Keratinocyte (primary cell): ENCODE results near the gene FBXO3. TPM values are rescaled to one million over a fixed set of nuclear protein-coding genes. Genes with fewer than 3 reads are reported as not detected.

ENCODE experiments used
- DNase-seq: peaks from one replicate; pipeline ENCODE4 v3.0.0-alpha.2; 2011; ENCODE audit warnings: low read depth, missing footprints, low spot score
- FAIRE-seq: peaks from 2 replicates; lab custom pipeline; 2011; peaks lifted over from hg19 to GRCh38; lab: Jason Lieb, UNC
- H2AFZ ChIP-seq: 2 replicates; pipeline ENCODE4 v1.6.0; 2012; ENCODE audit warnings: low read length, control low read depth, inconsistent platforms; ENCODE audit not compliant: control insufficient read depth
- H3K27ac ChIP-seq: 2 replicates; pipeline ENCODE4 v1.5.1; 2011; ENCODE audit warnings: low read length; ENCODE audit not compliant: control insufficient read depth, insufficient read depth
- H3K27me3 ChIP-seq: 3 replicates; pipeline ENCODE4 v1.6.0; 2011; ENCODE audit warnings: low read length; ENCODE audit not compliant: control insufficient read depth, insufficient read depth; ENCODE audit errors: extremely low read depth
- H3K36me3 ChIP-seq, 2 experiments: 2 replicates in 1 of 2; 3 replicates in 1 of 2; pipeline ENCODE4 v1.5.1; 2011; ENCODE audit warnings: low read length in 2 of 2, mild to moderate bottlenecking in 1 of 2; ENCODE audit not compliant: control insufficient read depth in 2 of 2, insufficient read depth in 2 of 2; ENCODE audit errors: extremely low read depth in 1 of 2
- H3K4me1 ChIP-seq: 3 replicates; pipeline ENCODE4 v1.5.1; 2011; ENCODE audit warnings: low read length; ENCODE audit not compliant: control insufficient read depth, insufficient read depth; ENCODE audit errors: extremely low read depth
- H3K4me2 ChIP-seq: 3 replicates; pipeline ENCODE4 v1.6.0; 2011; ENCODE audit warnings: low read depth, low read length; ENCODE audit not compliant: control insufficient read depth, insufficient read depth; ENCODE audit errors: extremely low read depth
- H3K4me3 ChIP-seq, 3 experiments: fragments of 200-600 bp in 1 of 3; sonication (generic) in 1 of 3; 2 replicates in 2 of 3; 3 replicates in 1 of 3; pipeline ENCODE4 v1.5.1; 2011 to 2016; ENCODE audit warnings: low read length in 3 of 3, mild to moderate bottlenecking in 3 of 3, control low read depth in 2 of 3, inconsistent platforms in 1 of 3, low read depth in 1 of 3, mixed read lengths in 1 of 3, mixed run types in 1 of 3, moderate library complexity in 1 of 3; ENCODE audit not compliant: control insufficient read depth in 2 of 3, insufficient read depth in 2 of 3; ENCODE audit errors: extremely low read depth in 1 of 3
- H3K79me2 ChIP-seq: 2 replicates; pipeline ENCODE4 v1.6.0; 2012; ENCODE audit warnings: low read length; ENCODE audit not compliant: control insufficient read depth, insufficient read depth
- H3K9ac ChIP-seq: 3 replicates; pipeline ENCODE4 v1.6.0; 2011; ENCODE audit warnings: low read length; ENCODE audit not compliant: control insufficient read depth, insufficient read depth; ENCODE audit errors: extremely low read depth
- H3K9me1 ChIP-seq: 3 replicates; pipeline ENCODE4 v1.6.0; 2011; ENCODE audit warnings: low read length; ENCODE audit not compliant: control insufficient read depth, insufficient read depth; ENCODE audit errors: extremely low read depth
- H3K9me3 ChIP-seq: 2 replicates; pipeline ENCODE4 v1.5.1; 2012; ENCODE audit warnings: low read depth, low read length; ENCODE audit not compliant: control insufficient read depth
- H4K20me1 ChIP-seq: 3 replicates; pipeline ENCODE4 v1.6.0; 2011; ENCODE audit warnings: low read length; ENCODE audit not compliant: control insufficient read depth, insufficient read depth; ENCODE audit errors: extremely low read depth
- EZH2 ChIP-seq: IDR thresholded peaks from one replicate; pipeline ENCODE4 v1.6.1; 2012; ENCODE audit warnings: inconsistent platforms, mild to moderate bottlenecking, low read length, moderate library complexity
- dilution Hi-C: fragments of 300-500 bp; cut with MboI; formaldehyde crosslinking; loops from one replicate; pipeline ENCODE4 v1.7.0; 2020; ENCODE audit warnings: low sequenced_read_pairs; ENCODE audit not compliant: extremely low pct_ligation_motif_present
- polyA plus RNA-seq, 5 experiments: library from polyadenylated mRNA; depleted of rRNA in 3 of 5; stranded (reverse) in 3 of 5; stranded (forward) in 1 of 5; unstranded in 1 of 5; fragments of >200 nt; gene quantifications; 1 replicate in 1 of 5; 2 replicates in 3 of 5; 3 replicates in 1 of 5; pipeline versions ENCODE4 v1.2.1 to v1.2.3, GENCODE V29; 2011 to 2012; ENCODE audit warnings: missing spikeins in 2 of 5, low read depth in 1 of 5, low replicate concordance in 1 of 5
- TF ChIP-seq, protein P1 (sequence below), 3 experiments: IDR thresholded peaks in 1 of 3; conservative IDR thresholded peaks in 1 of 3; optimal IDR thresholded peaks in 1 of 3; 2 replicates in 2 of 3; 3 replicates in 1 of 3; pipeline versions ENCODE3 to v1.5.1; 2011; ENCODE audit warnings: low read length in 3 of 3, mild to moderate bottlenecking in 3 of 3, moderate library complexity in 2 of 3, control low read depth in 1 of 3, inconsistent platforms in 1 of 3; ENCODE audit not compliant: insufficient read depth in 2 of 3; ENCODE audit errors: extremely low read depth in 1 of 3

FBXO3 gene
- polyA plus RNA-seq, 1 donor (not counting 4 experiments of a cell fraction or from before 2014, with no cell fraction given) = 68.6 TPM

DNA sequence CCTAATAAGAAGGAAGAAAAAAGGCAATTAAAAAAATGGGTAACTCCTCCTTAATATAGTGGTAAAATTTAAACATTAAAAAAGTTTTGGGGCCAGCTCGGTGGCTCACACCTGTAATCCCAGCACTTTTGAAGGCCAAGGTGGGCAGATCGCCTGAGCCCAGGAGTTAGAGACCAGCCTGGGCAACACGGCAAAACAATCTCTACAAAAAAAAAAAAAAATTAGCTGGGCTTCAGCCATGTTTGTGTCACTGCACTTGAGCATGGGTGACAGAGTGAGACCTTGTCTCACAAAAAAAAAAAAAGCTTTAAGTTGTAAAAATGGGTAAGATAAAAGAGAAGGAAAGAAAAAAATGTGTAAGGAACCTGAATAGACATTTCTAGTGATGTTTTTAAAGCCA lies 11.3 kb upstream of the FBXO3 start:
- Histone ChIP-seq H3K9me3 (no peaks in the 10 kb centered on the region), H3K79me2 (no peaks in the 10 kb centered on the region), H3K4me2 (no peak overlapping the region), H3K9me1 (no peaks in the 10 kb centered on the region), H3K4me3 (no peak overlapping the region), H3K27ac (no peak overlapping the region), H2AFZ (no peak overlapping the region), H3K4me1 (no peaks in the 10 kb centered on the region), H3K27me3 (peaks cover 3% of the 10 kb centered on the region), H3K9ac (no peak overlapping the region), H3K36me3 (no peaks in the 10 kb centered on the region), H4K20me1 (no peaks in the 10 kb centered on the region)
- dilution Hi-C loops = no loop called here
- TF ChIP-seq, protein P1, sequence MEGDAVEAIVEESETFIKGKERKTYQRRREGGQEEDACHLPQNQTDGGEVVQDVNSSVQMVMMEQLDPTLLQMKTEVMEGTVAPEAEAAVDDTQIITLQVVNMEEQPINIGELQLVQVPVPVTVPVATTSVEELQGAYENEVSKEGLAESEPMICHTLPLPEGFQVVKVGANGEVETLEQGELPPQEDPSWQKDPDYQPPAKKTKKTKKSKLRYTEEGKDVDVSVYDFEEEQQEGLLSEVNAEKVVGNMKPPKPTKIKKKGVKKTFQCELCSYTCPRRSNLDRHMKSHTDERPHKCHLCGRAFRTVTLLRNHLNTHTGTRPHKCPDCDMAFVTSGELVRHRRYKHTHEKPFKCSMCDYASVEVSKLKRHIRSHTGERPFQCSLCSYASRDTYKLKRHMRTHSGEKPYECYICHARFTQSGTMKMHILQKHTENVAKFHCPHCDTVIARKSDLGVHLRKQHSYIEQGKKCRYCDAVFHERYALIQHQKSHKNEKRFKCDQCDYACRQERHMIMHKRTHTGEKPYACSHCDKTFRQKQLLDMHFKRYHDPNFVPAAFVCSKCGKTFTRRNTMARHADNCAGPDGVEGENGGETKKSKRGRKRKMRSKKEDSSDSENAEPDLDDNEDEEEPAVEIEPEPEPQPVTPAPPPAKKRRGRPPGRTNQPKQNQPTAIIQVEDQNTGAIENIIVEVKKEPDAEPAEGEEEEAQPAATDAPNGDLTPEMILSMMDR (optimal IDR thresholded peaks at IDR 0.05 in 1 of 3, IDR thresholded peaks at IDR 0.05 in 1 of 3, conservative IDR thresholded peaks at IDR 0.05 in 1 of 3; ENCODE audit: extremely low read depth in 1 of 3, insufficient read depth in 2 of 3, low read length in 3 of 3) = no peak
- TF ChIP-seq EZH2 = no peak
- DNase-seq (no peak), FAIRE-seq (no peak)

DNA sequence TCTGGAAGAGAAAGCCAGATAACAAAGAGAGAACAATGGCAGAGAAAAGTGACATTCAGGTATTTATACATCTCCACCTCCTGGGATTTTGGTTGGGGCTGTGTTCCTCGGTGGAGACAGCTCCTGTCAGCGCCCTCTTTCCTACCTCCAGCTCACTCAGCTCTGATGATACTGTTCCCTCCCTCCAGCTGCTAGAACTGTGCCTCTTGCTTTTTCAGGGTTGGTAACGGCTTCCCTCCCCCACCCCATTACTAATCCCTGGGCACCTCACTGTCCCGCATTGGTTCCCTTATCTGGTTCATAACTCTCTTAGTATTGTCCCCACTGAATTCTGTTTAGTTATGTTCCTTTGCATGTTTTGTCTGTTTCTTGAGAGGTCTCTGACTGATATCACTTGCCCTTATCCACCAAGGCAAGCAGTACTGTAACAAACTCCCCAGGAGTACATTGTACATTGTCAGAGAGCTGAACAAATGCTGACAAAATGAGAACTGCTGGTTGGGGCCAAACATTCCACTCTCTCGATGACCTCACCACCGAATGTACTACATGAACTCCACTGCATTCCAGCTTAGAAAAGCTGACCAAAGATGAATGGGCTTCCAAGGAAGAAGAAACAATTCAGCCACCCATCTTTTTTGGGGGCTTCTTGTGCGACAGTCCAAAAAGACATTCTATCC lies 5.7 kb upstream of the FBXO3 start:
- no peaks in the 10 kb centered on the region for H3K79me2 ChIP-seq
- no peak overlapping the region for H3K4me3 ChIP-seq
- no peaks in the 10 kb centered on the region for H3K9me1 ChIP-seq
- H4K20me1 ChIP-seq = no peaks in the 10 kb centered on the region
- no peak for DNase-seq
- H3K27ac ChIP-seq = no peak overlapping the region
- no peaks in the 10 kb centered on the region for H3K9me3 ChIP-seq
- no peak overlapping the region for H3K9ac ChIP-seq
- no peak overlapping the region for H2AFZ ChIP-seq
- FAIRE-seq = no peak
- no peak overlapping the region for H3K4me2 ChIP-seq
- dilution Hi-C loops = no loop called here
- no peaks in the 10 kb centered on the region for H3K36me3 ChIP-seq
- H3K27me3 ChIP-seq = no peaks in the 10 kb centered on the region
- TF ChIP-seq, protein P1 (optimal IDR thresholded peaks at IDR 0.05 in 1 of 3, IDR thresholded peaks at IDR 0.05 in 1 of 3, conservative IDR thresholded peaks at IDR 0.05 in 1 of 3; ENCODE audit: extremely low read depth in 1 of 3, insufficient read depth in 2 of 3, low read length in 3 of 3) = no peak
- peaks cover 12% of the 10 kb centered on the region for H3K4me1 ChIP-seq
